Stimulated activated CD8-positive, alpha-beta memory T cell treated with anti-CD3 and anti-CD28 coated beads, Interleukin-4, amount 100 ng/mL, for 48 hours (primary cell): ENCODE measurements around the gene CDH23.

Experiments used
- DNase-seq: peaks from one replicate; pipeline ENCODE4 v3.0.0-alpha.2; 2020

CDH23 gene

GRCh38 chr10:71788954-71789353 lies 392.2 kb downstream of the CDH23 start:
- no peak for DNase-seq

DNA sequence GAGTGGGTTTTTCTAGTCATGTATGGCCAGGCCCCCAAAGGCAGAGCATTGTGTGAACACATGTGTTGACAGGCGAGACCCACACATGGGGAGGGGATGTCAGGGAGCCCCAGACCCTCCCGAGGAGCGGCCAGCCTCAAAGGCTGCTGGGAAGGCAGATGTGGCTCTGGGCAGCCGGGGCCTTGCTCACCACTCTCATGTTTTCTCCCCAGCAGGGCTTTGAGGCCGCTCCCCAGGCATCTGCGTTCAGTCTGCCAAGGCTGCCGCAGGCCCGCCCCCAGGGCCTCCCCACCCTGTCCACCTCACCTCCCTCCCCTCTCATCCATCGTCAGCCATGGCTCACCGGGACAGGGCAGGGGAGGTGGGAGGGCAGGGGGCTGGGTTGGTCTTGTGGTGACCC lies 393.2 kb downstream of the CDH23 start:
- no peak for DNase-seq

GRCh38 chr10:71790749-71791440 lies 394.2 kb downstream of the CDH23 start:
- no peak for DNase-seq

GRCh38 chr10:71795248-71795647 lies 398.5 kb downstream of the CDH23 start:
- no peak for DNase-seq

DNA sequence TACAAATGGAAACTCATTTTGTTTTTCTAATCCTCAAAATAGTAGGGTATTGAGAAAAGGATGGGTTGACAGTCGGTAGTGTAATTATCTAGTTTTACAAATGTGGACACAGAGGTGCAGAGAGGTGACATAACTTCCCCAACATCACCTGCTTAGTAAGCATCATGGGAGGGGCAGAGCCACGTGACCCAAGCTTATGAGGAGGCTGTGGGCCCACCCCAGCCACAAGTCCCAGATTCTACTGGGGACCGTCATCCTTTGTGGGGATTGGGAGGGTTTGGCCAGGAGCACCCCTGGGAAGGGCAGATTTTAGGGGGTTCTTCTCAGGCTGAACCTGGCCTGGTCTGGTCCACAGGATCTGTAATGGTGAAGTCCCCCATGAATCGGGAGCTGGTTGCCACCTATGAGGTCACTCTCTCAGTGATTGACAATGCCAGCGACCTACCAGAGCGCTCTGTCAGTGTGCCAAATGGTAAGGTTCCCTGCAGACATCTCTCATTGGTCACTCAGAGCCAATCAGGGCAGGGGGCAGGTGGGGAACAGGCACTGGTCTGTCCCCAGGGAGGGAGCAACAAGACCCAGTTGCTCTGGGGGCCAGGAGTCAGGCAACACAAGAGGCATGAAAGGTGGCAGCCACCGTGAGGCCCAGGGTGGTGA lies 400.2 kb downstream of the CDH23 start:
- DNase-seq = no peak

GRCh38 chr10:71797533-71798307 lies 401.0 kb downstream of the CDH23 start:
- no peak for DNase-seq

- no peak for DNase-seq
Observed at GRCh38 chr10:71798308-71798624, 401.5 kb downstream of the CDH23 start.

DNA sequence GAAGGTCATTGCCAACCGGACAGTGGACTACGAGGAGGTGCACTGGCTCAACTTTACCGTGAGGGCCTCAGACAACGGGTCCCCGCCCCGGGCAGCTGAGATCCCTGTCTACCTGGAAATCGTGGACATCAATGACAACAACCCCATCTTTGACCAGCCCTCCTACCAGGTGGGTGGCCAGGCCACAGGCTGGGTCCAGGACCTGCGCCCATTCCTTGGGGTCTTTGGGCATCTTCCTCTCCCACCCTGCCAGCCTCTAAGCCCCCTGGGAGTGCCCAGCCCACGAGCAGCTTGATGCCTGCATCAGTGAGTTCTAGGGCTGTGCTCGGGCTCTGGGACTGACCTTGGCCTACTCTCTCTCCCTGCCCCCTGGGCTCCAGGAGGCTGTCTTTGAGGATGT lies 402.4 kb downstream of the CDH23 start:
- DNase-seq = no peak

DNA sequence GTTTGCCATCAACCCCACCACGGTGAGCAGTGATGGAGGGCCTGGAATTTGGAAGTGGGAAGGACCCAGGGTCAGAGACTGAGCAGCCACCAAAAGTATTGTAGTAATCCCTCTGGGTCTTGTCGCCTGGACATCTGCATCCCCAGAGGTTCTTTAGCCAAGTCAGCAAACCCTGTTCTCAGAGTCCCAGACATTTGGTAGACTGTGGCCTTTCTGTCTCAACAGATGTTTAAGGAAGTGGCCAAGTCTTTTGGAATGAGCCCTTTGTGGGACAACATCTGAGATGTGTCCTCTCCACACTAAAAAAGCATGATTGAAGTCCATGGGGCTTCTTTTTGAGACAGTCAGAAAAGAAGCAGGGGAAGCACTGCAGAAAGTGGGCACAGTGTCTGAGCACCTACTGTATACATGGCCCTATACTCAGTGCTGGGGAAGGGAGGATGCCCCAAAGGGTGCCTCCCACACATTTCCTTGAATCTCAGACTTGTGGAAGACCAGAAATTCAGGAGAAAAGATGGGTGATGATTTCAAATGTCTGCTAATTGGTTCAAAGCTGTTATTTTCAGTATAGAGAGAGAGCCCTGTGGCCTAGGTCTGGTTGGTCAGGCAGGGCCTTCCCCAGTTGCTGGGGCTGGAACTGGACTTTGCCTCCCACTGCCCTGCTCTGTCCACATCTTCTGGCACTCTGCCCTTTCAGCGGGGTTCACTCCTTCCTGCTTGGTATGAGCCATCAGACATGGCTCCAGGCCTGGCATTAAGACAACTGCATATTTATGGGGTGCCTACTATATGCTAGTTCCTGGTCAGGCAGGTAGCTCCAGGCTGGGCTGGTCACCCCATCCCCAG lies 403.1 kb downstream of the CDH23 start:
- DNase-seq = no peak

- DNase-seq = no peak
Observed at GRCh38 chr10:71801361-71801760, 404.6 kb downstream of the CDH23 start.

GRCh38 chr10:71802235-71802634 lies 405.5 kb downstream of the CDH23 start:
- no peak for DNase-seq

DNA sequence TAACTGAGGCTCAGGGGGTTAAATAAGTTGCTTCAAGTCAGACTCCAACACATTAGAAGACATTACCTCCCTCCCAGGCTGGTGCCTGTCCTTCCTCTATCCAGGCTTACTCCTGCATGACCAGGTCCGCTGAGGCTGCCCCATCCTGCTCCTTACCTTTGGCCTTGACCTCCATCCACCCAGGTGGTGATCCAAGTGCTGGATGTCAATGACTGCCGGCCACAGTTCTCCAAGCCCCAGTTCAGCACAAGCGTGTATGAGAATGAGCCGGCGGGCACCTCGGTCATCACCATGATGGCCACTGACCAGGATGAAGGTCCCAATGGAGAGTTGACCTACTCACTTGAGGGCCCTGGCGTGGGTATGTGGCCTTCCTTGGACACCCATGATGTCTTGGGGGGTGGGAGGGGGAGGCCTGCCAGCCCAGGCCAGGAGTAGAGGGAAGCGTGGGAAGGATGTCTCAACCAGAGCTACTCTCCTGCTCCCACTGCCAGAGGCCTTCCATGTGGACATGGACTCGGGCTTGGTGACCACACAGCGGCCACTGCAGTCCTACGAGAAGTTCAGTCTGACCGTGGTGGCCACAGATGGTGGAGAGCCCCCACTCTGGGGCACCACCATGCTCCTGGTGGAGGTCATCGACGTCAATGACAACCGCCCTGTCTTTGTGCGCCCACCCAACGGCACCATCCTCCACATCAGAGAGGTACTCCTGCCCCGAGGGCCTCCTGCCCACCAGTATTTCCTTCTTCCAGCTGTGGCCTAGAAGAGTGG lies 406.2 kb downstream of the CDH23 start:
- DNase-seq = no peak

GRCh38 chr10:71804077-71804476 lies 407.4 kb downstream of the CDH23 start:
- no peak for DNase-seq

- DNase-seq = no peak
Observed at GRCh38 chr10:71805776-71806703, 409.3 kb downstream of the CDH23 start.

DNA sequence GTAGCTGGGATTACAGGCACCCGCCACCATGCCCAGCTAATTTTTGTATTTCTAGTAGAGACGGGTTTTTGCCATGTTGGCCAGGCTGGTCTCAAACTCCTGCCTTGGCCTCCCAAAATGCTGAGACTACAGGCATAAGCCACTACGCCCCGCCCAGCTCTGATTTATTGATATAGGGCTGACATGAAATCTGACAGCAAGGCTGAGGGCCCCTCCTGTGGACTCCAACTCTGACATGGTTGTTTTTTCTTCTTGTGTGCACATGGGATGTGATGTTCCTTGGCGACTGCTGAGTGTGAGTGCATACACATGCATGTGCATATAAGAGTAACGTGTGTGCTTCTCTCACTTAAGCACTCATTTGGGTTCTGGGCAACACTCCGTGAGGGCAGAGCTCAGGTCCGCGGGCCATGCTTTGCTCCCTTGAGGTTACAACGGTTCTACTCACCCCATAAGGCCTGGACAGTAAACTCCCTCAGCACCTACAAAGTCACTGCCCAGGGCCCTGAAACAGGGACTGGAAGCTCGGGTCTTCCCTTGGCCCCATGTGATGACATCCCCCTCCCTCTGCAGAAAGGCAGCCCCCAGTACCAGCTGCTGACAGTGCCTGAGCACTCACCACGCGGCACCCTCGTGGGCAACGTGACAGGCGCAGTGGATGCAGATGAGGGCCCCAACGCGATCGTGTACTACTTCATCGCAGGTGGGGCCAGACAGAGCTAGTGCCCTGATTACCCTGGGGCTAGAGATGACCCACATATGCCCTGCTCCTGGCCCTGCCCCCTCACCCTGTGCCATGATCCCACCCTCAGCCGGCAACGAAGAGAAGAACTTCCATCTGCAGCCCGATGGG lies 410.2 kb downstream of the CDH23 start:
- no peak for DNase-seq

- no peak for DNase-seq
Observed at GRCh38 chr10:71807557-71808510, 411.1 kb downstream of the CDH23 start.

GRCh38 chr10:71809628-71810027 lies 412.9 kb downstream of the CDH23 start:
- DNase-seq = no peak

GRCh38 chr10:71810048-71810750 lies 413.5 kb downstream of the CDH23 start:
- DNase-seq = no peak
